T-helper 1 cell treated with Interleukin-12 subunit alpha and Interleukin-12 subunit beta and Interleukin-4 antibody, amounts not matched to agents 30 ng/mL and 1 ng/mL, for 36 hours (primary cell): ENCODE data around the gene SPATA31C2. TPM values are rescaled to one million over a fixed set of nuclear protein-coding genes. Genes with fewer than 3 reads are reported as not detected.
"Not testable (repeated sequence)": the region's sequence is repeated elsewhere in the genome, so short reads cannot be mapped to it uniquely, and the experiment has no call there.

ENCODE experiments used
- intact Hi-C: fragments of 100-400 bp; cut with micrococcal nuclease; formaldehyde crosslinking; loops from one replicate; pipeline ENCODE4 v1.15.1; 2024
- total RNA-seq: library from RNA; stranded (reverse); gene quantifications from 2 replicates; pipeline ENCODE4 v1.2.3, GENCODE V29; 2022

Gene SPATA31C2
- total RNA-seq, result not detected in 2 replicates

DNA sequence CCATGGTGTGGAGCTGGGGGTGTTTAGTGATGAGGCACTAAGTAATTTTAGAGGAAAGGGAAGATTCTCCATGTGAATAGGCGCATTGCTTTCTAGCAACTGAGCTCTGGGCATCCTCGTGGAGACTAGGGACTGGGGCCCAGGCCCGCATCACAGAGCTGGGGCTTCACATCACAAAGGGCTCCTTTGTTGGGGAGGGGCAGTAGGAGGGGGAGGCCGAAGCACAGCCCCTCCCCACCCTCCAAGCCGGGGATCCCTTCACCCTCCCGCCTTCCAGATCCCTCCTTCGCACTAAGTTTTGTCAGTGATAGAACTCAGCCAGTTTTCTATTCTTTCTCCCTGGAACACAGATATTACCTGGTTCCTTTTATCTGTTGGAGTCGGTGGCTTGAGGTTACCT lies at the start of gene SPATA31C2:
SPATA31C2 (minus strand) TSS at position 101 of the 400 bp plus-strand sequence; CDS start at position 72, 29 bp downstream.
- intact Hi-C loops, result not testable (repeated sequence)

DNA sequence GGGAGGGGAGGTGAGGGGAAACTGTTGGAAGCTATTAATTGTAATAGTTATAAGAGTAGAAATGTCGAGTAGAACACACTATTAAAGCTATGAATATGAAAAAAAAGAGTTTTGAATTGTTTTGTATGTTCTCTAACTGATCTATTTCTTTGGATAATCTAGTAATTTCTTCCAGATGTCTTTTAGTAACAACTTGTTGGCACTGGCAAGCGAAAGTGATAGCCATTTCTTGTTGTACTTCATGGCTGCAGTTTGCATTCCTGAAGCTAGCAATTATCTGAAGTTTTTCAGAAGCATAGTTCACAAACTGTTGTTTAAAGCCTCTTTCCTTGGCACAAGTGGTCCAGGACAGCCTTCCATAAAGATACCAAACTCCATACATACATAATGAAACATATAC lies 49.4 kb upstream of the SPATA31C2 start:
- intact Hi-C loops, result no loop called here

DNA sequence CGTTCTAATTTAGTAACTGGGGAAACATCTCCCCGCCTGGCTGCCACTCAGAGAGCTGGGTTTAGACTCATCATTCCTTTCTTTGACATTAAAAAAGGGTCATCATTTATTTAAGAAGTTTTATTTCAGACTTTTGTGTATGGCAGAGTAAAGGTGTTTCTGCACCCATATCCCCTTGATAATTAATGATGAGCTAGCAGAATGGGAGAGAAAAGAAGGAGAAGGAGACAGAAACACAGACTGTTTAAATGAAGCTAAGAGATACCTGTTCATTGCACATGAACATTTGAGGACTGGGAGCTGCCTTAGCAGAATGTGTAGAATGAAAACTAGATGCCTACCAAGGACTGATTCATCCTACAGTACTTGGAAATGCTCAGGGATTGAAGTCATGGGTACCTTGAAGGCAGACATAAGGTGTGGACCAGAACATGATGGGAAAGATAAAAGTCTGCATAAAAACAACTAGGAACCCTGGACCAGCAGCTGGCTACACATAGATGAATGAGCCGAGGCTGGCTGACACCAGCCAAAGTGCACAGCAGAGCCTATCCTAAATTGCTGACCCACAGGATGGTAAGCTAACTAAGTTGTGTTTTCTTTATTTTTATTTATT lies 48.3 kb upstream of the SPATA31C2 start:
- intact Hi-C loops, result no loop called here

DNA sequence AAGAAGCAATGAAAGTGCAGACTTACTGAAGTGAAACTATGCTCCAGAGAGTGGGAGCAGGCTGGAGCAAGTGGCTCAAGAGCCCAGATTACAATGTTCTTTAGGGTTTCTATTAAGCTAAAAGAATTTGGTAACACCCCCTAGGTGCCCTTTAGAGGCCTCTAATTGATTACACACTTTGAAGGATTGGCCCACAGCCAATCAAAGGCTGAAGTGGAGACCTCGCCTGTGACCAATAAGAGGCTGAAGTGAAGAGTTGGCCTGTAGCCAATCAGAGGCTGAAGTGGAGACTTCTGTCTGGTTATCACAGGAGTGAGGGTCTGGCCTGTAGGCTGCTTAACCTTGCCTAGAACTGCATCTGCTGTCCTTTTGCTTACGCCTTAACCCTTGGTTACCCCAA lies 46.7 kb upstream of the SPATA31C2 start:
- intact Hi-C loops, result no loop called here

DNA sequence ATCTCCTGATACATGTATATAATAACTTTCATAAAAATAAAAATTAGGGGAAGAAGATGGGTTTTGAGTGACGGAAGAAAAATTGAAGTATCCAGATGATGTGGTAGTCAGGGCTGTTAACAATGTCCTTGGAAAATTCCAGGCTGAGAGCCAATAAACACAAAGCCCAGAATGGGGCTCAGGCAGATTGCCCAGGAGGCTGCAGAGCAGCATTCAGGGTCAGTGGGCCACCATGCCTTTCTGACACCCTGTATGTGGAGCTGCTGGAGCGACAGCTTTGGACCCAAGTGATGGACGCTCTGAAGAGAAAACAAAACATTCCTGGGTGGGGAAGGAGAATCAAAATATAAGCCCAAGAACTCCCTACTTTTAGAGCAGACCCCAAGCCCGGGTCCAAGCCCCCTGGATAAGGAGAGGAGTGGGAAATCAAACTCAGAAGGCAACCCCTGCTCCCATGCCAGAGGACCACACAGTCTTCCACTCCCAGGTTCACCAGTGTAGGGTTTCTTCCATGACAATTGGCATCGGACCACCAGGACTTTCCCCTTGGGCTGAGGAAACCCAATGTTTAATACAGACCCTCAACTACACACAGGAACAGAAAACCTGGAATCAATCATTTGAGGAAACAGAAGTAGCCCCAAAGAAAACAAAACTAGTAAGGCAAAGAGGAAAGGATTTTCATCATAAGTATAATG lies 45.7 kb upstream of the SPATA31C2 start:
- intact Hi-C loops, result no loop called here

DNA sequence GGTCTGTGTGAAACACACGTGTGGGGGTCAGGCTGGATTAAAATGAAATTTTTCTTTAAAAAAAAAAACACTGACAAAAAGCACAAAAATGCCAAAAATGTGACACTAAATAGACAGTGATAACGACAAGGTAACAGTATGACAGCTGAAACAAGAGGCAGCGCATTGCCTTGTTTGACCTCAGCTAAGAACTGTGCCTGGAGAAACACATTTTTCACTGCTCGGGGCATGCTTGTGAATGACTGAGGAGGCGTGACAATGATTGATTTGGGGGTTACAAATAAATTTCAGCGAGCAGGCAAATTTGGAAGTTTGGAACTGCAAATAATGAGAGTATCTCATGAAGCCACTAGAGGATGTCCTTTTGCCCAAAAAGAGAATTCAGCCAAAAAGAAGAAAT lies 44.2 kb upstream of the SPATA31C2 start:
- intact Hi-C loops, result no loop called here

DNA sequence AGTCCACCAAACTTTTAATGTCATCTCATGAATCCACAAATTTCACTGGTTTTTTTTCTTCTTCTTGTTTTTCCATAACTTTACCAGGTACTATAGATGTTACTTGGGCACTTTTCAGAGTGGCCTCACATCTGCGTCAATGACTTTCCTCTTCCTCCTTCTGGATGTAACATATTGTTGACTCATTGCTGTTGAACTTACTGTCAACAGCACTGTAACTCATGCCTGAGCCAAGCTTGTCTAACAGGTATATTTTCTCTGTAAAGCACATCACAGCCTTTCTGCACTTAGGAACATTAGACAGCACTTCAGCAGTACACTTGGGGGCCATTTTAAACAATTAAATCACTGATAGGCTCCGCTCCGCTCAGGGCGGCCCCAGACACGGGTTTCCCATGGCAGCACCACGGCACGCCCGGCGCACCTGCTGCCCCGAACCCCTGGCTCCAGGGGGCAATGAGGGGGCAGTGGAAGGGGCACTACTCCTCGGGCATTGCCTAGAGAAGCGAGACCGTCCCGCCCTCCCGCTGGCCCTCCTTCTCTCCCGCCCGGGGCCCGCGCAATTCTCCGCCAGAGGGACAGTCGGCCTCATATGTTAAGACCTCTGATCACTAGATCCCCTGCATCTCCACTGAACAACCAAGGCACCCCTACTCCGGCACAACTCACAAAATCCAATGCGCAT lies 41.9 kb upstream of the SPATA31C2 start:
- intact Hi-C loops, result no loop called here

DNA sequence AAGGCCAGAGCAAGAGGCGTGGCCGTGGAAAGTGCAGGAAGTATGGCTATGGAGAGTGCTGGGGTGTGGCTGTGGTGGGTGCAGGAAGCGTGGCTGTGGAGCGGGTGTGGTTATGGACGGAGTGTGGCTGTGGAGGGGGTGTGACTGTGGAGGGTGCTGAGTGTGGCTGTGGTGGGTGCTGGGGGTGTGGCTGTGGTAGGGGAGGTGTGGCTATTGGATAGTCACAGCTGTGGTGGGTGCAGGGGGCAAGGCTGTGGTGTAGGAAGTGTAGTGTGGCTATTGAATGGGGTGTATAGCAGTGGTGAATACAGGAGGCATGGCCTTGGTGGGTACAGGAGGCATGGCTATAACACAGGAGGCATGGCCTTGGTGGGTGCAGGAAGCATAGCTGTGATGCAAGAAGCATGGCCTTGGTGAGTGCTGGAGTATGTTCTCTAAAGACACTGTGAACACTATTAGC lies 40.8 kb upstream of the SPATA31C2 start:
- intact Hi-C loops, result no loop called here

DNA sequence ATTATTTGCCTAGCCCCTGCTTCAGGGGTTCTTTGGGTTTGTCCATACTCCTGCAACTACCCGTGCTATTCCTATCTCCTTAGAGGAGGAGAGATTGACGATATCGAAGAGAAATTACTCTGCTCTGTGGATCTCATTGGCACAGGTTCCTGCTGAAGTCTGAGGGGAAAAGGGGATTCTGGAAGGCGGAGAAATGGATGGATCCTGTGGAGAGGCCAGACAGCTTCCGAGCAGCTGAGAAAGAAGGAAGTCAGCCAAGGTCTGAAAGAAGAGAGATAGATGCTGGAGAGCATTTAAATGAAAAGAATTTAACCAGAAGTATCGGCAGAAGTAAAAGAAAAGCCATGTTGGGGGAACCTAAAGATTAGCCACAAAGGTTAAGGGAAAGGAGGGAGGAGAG lies 40.4 kb upstream of the SPATA31C2 start:
- intact Hi-C loops, result no loop called here

DNA sequence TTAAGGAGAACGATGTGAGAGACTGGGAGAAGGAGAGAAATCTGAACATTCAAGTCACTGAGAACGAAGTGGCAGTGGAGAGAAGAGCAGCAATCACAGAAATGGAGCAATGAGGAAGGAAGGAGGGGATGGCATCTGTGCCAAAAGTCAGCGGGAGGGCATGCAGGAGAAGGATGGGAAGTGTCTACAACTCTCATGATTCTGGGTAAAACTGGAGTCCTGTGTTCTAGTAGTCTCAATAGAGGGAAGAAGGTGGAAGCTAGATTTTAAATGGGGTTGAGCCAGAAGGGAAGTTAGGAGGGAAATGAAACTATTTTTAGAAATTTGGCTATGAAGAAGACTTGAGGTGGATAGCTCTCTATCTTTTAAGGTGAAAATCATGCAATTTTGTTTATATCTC lies 39.1 kb upstream of the SPATA31C2 start:
- intact Hi-C loops, result no loop called here

DNA sequence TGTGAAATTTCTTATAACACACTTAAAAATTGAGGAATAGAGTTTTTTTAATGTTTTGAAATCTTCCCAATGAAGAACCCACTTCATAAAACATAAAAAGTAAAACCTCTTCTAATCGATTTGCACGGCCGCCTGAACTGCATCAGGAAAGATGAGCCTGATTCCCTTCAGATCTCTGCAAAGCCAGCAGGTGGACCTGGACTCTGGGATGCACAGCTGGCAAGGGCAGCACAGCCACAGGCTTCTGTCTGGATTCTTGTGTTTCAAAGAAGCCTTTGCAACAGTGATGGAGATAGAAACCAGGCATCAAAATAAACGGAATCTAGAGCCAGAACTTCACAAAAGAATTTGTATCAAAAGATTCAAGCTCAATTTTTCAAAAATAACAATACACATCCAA lies 36.0 kb upstream of the SPATA31C2 start:
- intact Hi-C loops, result no loop called here

DNA sequence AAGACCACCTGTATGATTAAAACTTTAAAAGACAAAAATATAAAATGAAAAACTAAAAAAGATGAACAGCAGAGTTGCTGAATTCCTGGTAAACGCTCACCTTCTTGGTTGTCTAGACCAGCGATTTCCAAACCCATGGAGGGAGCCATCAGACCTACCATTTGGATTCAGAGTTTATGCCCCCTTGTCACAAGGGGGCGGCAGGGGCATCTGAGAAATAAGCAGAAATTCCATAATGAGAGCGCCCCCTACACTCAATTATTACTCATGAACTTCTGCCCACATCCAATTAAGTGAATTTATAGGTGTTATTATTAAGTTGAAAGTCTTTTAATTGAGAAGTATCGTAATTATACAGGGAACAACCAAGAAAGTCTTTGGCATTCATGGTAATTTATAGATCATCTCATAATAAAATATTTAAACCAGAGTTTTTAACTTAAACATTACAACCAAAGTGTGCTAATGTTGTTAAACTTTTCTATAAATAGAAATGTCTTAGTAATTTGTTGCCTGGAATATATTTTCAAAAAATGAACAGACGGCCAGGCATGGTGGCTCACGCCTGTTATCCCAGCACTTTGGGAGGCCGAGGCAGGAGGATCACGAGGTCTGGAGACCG lies 35.2 kb upstream of the SPATA31C2 start:
- intact Hi-C loops, result loop anchor here (1.0 kb wide), 2 partner anchors 215 to 405 kb away; partner anchors contain the start of gene SPIN1

DNA sequence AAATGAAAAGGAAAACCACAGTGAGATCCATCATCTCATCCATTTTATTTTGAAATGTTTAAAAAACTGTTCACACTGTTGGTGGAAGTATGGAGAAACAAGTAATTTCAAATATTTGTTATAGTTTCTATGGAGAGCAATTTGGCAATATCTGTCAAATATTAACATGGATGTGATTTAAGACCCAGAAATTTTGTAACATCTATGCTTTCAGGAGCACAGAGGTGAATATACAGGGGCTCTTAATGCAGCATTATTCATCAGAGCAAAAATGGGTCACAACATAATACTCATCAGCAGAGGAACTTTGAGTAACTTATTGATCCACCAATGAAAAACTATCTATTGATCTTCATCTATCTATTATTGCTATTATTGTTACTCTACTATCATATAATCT lies 31.4 kb upstream of the SPATA31C2 start:
- intact Hi-C loops, result no loop called here

DNA sequence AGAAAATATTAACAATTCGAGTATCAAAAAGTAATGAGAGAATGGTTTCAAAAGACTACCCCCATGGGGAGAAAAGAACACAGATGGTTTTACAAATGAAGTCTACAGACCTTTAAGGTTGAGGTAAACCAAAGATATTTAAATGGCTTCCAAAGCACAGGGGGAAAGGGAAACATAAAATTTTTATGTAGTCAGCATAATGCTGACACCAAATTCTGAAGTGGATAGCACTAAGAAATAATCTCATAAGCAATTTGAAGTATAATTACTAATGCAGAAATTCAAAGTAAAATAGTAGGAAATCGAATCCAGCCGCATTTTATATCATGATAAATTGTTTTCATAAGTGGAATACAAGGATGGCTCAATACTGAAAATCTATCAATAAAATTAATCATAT lies 30.3 kb upstream of the SPATA31C2 start:
- intact Hi-C loops, result no loop called here

DNA sequence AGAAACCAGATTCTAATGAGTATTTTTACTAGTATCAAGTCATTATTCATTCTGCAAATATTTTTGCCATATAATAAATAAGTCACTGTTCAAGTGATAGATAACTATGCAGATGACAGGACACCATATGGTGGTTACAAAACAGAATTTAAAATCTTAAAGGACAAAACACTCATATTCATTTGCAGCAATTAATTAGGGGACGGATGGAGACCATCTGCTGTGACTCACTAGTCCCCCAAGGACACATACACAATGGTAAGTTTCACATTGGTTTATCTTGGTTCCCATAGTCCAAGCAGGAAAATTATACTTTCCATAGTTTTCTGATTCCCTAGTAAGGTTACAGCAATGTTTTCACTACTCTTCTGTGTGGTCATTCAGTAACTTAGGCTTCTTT lies 28.4 kb upstream of the SPATA31C2 start:
- intact Hi-C loops, result no loop called here

DNA sequence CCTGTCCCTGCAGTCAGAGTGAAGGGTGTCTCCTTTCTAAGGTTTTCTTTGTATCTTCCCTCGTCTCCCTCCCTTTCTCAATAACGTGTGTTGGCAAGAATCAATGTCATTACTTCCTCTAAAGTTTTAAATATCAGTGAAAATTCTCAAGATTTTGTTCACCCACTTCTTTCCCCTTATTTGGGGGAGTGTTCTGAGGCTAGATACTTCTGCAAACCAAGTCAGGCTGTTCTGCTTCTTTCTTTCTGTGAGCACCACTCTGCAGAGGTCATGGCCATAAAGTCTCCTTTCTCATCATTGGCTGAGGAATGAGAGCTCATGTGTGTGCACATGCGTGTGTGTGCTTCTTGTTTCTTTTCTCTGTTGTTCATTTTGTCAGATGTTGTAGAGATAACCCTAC lies 26.6 kb upstream of the SPATA31C2 start:
- intact Hi-C loops, result no loop called here

DNA sequence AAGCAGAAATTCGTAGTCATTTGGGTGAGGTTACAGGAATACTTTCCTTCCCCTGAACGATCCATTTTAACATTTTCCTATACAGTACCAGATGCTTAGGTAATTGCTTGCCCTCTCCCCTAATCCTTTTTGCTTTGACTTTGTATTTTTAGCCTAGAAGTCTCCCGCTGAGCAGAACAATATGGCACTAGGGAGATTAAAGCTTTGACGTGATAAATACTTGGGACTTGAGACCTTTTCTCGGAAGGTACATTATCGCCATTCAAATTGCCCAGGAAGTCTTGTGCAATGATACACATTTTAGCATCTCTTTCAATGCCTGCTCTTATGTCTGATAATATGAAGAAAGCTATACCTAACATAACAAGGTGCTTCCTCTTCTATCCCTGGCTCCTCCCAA lies 22.9 kb upstream of the SPATA31C2 start:
- intact Hi-C loops, result no loop called here

DNA sequence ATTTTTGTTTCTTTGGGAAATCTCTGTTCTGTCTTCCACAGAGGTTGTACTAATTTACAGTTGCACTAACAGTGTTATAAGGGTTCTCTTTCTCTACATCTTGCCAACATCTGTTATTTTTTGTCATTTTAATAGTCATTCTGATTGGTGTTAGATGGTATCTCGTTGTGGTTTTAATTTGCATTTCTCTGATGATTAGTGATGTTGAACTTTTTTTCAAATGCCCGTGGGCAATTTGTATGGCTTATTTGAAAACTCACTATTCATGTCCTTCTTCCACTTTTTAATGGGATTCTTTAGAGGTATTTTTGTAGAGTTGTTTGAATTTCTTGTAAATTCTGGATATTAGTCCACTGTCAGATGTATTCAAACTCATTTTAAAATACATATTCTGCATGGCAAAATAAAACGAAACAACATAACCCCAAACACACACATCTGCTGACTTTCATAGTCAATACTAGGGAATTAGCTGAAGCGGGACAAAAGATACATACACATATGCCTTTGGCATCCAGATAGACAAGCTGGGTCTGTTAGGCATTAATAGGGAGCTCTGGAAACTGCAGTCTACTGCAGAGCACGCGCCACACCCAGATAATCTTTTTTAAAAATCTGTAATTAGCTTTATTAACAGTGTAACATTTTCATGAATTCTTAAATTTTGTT lies 5.8 kb upstream of the SPATA31C2 start:
- intact Hi-C loops, result no loop called here

DNA sequence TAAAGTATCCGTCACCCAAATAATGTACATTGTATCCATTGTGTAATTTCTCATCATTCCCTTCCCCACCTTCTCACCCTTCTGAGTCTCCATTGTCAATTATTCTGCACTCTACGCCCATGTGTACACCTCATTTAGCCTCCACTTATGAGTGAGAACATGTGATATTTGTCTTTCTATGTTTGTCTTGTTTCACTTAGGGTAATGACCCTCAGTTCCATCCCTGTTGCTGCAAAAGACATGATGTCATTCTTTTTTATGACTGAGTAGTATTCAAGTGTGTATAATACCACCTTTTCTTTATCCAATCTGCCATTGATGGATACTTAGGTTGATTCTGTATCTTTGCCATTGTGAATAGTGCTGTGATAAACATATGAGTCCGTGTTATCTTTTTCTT lies 4.9 kb upstream of the SPATA31C2 start:
- intact Hi-C loops, result no loop called here

DNA sequence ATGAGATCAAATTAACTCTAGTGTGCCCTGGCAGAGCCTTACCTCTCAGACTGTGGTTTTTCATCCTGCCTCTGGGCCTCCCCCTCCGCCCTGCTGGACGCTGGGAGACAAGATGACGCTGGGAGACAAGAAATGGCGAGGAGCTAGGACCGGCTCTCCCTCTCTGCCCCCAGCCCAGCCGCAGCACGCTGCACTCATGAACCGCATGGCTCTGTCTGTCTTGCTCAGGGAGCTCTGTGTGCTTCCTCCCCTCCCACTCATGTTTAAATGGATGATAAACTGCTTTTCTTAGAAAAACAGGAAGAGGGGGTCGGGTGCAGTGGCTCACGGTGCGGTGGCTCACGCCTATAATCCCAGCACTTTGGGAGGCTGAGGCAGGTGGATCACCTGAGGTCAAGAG lies 4.7 kb downstream of the SPATA31C2 start:
- intact Hi-C loops, result not testable (repeated sequence)

DNA sequence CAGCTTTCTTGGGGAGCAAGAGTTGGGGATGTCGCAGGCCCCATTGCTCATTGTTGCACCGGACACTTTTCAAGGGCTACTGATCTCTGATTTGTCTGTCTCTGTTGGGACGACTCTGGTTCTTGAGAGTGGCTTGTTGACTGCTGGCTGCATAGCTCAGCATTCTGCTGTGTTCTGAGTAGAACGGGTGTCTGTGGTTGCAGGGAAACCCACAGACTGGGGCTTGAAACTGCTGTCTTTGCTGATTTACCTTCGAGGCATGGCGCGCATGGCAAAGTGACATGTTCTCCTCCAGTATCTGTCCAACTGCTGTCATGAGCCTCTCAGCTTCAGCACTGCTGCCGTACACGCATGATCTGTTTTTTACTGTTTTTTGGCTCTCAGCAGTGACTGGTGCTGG lies 8.7 kb downstream of the SPATA31C2 start:
- intact Hi-C loops, result not testable (repeated sequence)
